Measurements from ENCODE around the gene DNAAF5.

DNAAF5 gene

DNA sequence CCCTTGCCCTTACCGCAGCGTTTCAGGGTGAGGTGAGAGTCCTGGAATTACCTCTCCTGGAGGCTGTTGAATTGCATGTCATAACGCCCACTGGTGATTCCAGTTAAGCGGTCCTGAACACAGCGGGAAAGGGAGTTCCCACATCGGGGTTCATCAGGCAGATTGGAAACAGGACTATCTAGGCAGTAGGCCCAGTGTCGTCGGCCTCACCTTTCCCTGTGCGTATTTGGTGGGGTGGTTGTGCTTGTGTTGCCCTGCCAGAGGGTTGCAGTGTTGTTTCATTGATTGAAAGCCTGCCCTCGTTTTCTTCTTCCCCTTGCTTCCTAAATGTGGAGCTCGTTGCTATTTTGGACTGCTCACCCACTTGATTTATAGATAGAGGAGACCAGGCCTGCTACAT lies 95.2 kb downstream of the DNAAF5 start:
- H3K4me3 ChIP-seq (ENCODE audit: low read depth in 1 of 5, low read length in 5 of 5) = no peak overlapping the region
- peaks cover 3 to 73% (median 58%) of the 10 kb centered on the region in 5 donors for H3K4me1 ChIP-seq (ENCODE audit: control insufficient read depth in 5 of 5, insufficient read depth in 5 of 5, low read length in 5 of 5)
- H3K9ac ChIP-seq (ENCODE audit: low read length in 5 of 5) = no peak overlapping the region

DNA sequence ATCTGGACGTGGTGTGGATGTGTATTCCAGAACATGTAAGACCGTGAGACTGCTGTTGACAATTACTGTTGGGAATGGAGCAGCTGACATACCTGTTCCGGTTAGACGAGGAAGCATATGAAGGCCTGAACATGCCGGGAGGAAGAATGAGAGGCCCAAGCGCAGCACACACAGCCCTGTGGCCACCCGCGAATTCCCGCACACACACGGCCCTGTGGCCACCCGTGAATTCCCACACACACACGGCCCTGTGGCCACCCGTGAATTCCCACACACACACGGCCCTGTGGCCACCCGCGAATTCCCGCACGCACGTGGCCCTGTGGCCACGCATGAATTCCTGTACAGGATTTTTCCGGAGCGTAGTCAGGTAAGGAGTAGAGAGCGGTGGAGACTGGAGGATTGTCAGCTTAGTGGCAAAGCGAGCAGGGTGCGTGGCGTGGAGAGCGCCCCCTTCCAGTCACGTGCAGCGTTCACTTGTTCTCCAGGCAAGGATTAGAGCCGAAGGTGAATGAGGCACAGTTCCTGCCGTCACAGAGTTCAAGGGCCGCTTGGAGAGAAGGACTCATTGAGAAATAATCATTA lies 96.3 kb downstream of the DNAAF5 start:
- no peak overlapping the region for H3K4me3 ChIP-seq (ENCODE audit: low read depth in 1 of 5, low read length in 5 of 5)
- H3K9me3 ChIP-seq (ENCODE audit: control insufficient read depth in 5 of 5, low read length in 5 of 5) = no peaks in the 10 kb centered on the region
- peaks cover 0 to 9% (median 3%) of the 10 kb centered on the region in 5 donors for H3K36me3 ChIP-seq (ENCODE audit: control insufficient read depth in 5 of 5, insufficient read depth in 5 of 5, low read length in 5 of 5)
- H3K9ac ChIP-seq (ENCODE audit: low read length in 5 of 5) = peak overlapping the region in 1 of 5 donors; percentile 1
- peak overlapping the region; percentile 1 for H3K27ac ChIP-seq (ENCODE audit: low read depth, low read length)
- no peaks in the 10 kb centered on the region for H3K27me3 ChIP-seq (ENCODE audit: control insufficient read depth in 5 of 5, insufficient read depth in 4 of 5, low read length in 5 of 5)
- H3K4me1 ChIP-seq (ENCODE audit: control insufficient read depth in 5 of 5, insufficient read depth in 5 of 5, low read length in 5 of 5) = peaks cover 3 to 66% (median 54%) of the 10 kb centered on the region in 5 donors

More for the DNA sequence above, 95.2 kb downstream of the DNAAF5 start:
- Histone ChIP-seq H3K36me3 (ENCODE audit: control insufficient read depth in 5 of 5, insufficient read depth in 5 of 5, low read length in 5 of 5) (peaks cover 0 to 9% (median 3%) of the 10 kb centered on the region in 5 donors), H3K9me3 (ENCODE audit: control insufficient read depth in 5 of 5, low read length in 5 of 5) (no peaks in the 10 kb centered on the region), H3K27ac (ENCODE audit: low read depth, low read length) (no peak overlapping the region), H3K27me3 (ENCODE audit: control insufficient read depth in 5 of 5, insufficient read depth in 4 of 5, low read length in 5 of 5) (no peaks in the 10 kb centered on the region)

DNA sequence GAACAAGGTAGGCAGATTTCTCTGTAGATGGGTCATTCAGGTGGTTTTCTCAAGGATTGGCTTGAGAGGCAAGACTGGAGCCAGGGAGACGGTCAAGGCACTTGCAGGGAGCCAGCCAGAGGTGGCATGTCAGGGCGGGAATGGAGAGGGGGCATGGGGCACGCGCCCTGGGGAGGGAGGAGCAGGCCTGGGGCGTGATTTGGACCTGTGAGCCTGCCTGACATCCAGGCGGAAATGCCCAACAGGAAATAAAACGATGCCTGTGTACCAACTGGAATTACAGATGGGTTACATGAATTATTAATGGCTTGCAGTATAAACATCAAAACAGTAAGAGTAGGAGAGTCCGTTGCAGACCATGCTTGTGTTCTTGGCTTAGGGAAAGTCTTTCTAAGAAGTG lies 97.2 kb downstream of the DNAAF5 start:
- H3K4me3 ChIP-seq (ENCODE audit: low read depth in 1 of 5, low read length in 5 of 5) = peak overlapping the region in 1 of 5 donors; percentile 2
- no peak overlapping the region for H3K9ac ChIP-seq (ENCODE audit: low read length in 5 of 5)
- H3K4me1 ChIP-seq (ENCODE audit: control insufficient read depth in 5 of 5, insufficient read depth in 5 of 5, low read length in 5 of 5) = peaks cover 3 to 58% (median 46%) of the 10 kb centered on the region in 5 donors
- no peaks in the 10 kb centered on the region for H3K27me3 ChIP-seq (ENCODE audit: control insufficient read depth in 5 of 5, insufficient read depth in 4 of 5, low read length in 5 of 5)
- H3K9me3 ChIP-seq (ENCODE audit: control insufficient read depth in 5 of 5, low read length in 5 of 5) = no peaks in the 10 kb centered on the region
- H3K27ac ChIP-seq (ENCODE audit: low read depth, low read length) = peak overlapping the region; percentile 1
- peaks cover 0 to 9% (median 3%) of the 10 kb centered on the region in 5 donors for H3K36me3 ChIP-seq (ENCODE audit: control insufficient read depth in 5 of 5, insufficient read depth in 5 of 5, low read length in 5 of 5)

DNA sequence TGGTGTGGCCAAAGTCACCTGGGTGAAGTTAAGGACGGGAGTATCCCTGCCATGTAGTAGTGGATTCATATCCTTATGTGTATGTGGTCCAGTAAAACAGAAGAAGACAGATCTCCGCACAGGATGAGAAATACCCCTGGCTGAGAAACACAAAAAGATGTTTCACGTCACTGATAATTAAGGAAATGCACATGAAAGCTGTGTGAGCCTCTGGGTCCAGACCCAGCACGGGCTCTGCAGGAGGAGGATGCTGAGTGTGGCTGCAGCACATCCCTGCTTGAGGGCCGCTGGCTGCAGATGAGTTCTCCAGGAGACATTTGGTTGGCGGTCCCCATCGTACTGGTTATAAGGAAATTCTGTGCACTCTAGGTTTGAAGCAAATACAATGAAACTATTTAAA lies 97.6 kb downstream of the DNAAF5 start:
- Histone ChIP-seq H3K9ac (ENCODE audit: low read length in 5 of 5) (no peak overlapping the region), H3K4me3 (ENCODE audit: low read depth in 1 of 5, low read length in 5 of 5) (no peak overlapping the region), H3K9me3 (ENCODE audit: control insufficient read depth in 5 of 5, low read length in 5 of 5) (no peaks in the 10 kb centered on the region), H3K4me1 (ENCODE audit: control insufficient read depth in 5 of 5, insufficient read depth in 5 of 5, low read length in 5 of 5) (peaks cover 3 to 61% (median 49%) of the 10 kb centered on the region in 5 donors), H3K36me3 (ENCODE audit: control insufficient read depth in 5 of 5, insufficient read depth in 5 of 5, low read length in 5 of 5) (peaks cover 0 to 10% (median 6%) of the 10 kb centered on the region in 5 donors), H3K27ac (ENCODE audit: low read depth, low read length) (peak overlapping the region; percentile 63), H3K27me3 (ENCODE audit: control insufficient read depth in 5 of 5, insufficient read depth in 4 of 5, low read length in 5 of 5) (no peaks in the 10 kb centered on the region)

DNA sequence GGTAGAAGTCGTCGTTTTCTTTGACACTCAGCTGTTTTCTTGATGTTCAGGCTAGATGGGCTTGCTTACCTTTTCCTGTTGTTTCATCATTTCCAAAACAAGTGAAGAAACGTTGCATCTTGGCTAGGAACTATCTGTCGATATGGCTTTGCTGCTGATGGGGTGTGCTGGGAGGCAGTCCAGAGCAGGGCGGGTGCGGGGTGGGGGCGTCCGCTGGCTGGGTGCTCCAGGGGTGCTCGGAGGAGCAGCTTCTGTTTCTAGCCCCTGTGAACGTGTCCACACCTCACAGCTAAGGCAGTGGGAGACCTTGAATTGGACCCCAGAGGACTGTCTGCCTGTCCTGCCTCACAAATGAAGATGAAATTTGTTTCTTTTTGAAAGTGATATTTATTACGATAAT lies 98.2 kb downstream of the DNAAF5 start:
- H3K4me1 ChIP-seq (ENCODE audit: control insufficient read depth in 5 of 5, insufficient read depth in 5 of 5, low read length in 5 of 5) = peaks cover 3 to 62% (median 49%) of the 10 kb centered on the region in 5 donors
- no peaks in the 10 kb centered on the region for H3K9me3 ChIP-seq (ENCODE audit: control insufficient read depth in 5 of 5, low read length in 5 of 5)
- H3K9ac ChIP-seq (ENCODE audit: low read length in 5 of 5) = no peak overlapping the region
- peaks cover 0 to 10% (median 6%) of the 10 kb centered on the region in 5 donors for H3K36me3 ChIP-seq (ENCODE audit: control insufficient read depth in 5 of 5, insufficient read depth in 5 of 5, low read length in 5 of 5)
- H3K4me3 ChIP-seq (ENCODE audit: low read depth in 1 of 5, low read length in 5 of 5) = peak overlapping the region in 1 of 5 donors; percentile 22
- no peaks in the 10 kb centered on the region for H3K27me3 ChIP-seq (ENCODE audit: control insufficient read depth in 5 of 5, insufficient read depth in 4 of 5, low read length in 5 of 5)
- peak overlapping the region; percentile 63 for H3K27ac ChIP-seq (ENCODE audit: low read depth, low read length)

DNA sequence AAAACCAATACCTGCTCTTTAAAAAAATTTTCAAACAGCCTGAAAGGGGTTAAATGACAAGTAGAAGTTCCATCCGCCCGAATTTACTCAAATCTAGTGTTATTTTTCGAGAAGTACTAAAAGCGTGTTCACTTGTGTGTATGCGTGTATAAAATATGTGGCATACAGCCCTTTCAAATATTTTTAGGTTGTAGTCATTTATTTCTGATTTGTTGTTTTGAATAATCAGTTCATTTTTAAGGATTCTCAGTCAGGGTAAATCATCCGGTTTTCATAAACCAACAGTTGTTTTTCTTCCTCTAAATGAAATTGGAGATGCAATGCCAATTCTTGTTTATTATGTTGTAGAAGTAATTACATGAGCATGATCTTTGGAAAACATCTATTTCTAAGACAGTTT lies 98.9 kb downstream of the DNAAF5 start:
- H3K4me1 ChIP-seq (ENCODE audit: control insufficient read depth in 5 of 5, insufficient read depth in 5 of 5, low read length in 5 of 5) = peaks cover 5 to 66% (median 50%) of the 10 kb centered on the region in 5 donors
- peaks cover 0 to 10% (median 6%) of the 10 kb centered on the region in 5 donors for H3K36me3 ChIP-seq (ENCODE audit: control insufficient read depth in 5 of 5, insufficient read depth in 5 of 5, low read length in 5 of 5)
- H3K4me3 ChIP-seq (ENCODE audit: low read depth in 1 of 5, low read length in 5 of 5) = no peak overlapping the region
- H3K9ac ChIP-seq (ENCODE audit: low read length in 5 of 5) = no peak overlapping the region
- H3K9me3 ChIP-seq (ENCODE audit: control insufficient read depth in 5 of 5, low read length in 5 of 5) = no peaks in the 10 kb centered on the region
- no peaks in the 10 kb centered on the region for H3K27me3 ChIP-seq (ENCODE audit: control insufficient read depth in 5 of 5, insufficient read depth in 4 of 5, low read length in 5 of 5)
- H3K27ac ChIP-seq (ENCODE audit: low read depth, low read length) = peak overlapping the region; percentile 63

DNA sequence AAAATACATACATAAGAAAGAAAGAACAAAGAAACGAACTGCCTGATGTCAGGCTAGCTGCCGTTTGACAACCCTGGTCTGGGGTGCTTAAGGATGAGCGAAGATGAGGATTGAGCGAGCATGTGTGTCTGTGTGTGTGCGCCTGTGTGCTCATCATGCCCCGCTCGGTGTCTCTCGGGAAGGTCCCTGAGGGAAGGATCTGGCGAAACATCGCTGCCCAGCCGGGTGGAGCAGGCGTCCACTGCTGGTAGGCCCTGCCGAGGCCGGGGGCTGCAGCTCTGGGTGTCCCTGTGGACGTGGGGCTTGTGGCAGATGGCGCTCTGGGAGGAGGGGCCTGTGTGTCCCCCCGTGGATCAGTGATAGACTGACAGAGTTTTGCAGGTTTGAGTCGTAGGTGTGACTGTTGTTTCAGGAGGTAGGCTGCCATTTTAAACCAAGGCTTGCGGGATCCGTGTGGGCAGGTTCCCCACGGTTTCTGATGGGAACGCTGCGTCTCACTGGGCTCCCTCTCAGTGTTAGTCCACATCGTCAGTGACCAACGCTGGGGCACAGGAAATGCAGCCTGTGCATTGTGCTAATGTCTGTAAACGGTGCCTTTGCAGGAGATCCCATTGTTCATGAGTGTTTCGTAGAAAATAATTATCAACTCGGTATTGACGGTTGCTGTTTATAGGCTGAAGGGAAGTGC lies 99.9 kb downstream of the DNAAF5 start:
- Histone ChIP-seq H3K27ac (ENCODE audit: low read depth, low read length) (peak overlapping the region; percentile 63), H3K4me3 (ENCODE audit: low read depth in 1 of 5, low read length in 5 of 5) (peak overlapping the region; percentile 4 to 47 (median 33)), H3K36me3 (ENCODE audit: control insufficient read depth in 5 of 5, insufficient read depth in 5 of 5, low read length in 5 of 5) (peaks cover 0 to 10% (median 6%) of the 10 kb centered on the region in 5 donors), H3K9ac (ENCODE audit: low read length in 5 of 5) (peak overlapping the region in 3 of 5 donors; percentile 22 to 48 (median 33)), H3K27me3 (ENCODE audit: control insufficient read depth in 5 of 5, insufficient read depth in 4 of 5, low read length in 5 of 5) (no peaks in the 10 kb centered on the region), H3K9me3 (ENCODE audit: control insufficient read depth in 5 of 5, low read length in 5 of 5) (no peaks in the 10 kb centered on the region), H3K4me1 (ENCODE audit: control insufficient read depth in 5 of 5, insufficient read depth in 5 of 5, low read length in 5 of 5) (peaks cover 10 to 75% (median 56%) of the 10 kb centered on the region in 5 donors)

DNA sequence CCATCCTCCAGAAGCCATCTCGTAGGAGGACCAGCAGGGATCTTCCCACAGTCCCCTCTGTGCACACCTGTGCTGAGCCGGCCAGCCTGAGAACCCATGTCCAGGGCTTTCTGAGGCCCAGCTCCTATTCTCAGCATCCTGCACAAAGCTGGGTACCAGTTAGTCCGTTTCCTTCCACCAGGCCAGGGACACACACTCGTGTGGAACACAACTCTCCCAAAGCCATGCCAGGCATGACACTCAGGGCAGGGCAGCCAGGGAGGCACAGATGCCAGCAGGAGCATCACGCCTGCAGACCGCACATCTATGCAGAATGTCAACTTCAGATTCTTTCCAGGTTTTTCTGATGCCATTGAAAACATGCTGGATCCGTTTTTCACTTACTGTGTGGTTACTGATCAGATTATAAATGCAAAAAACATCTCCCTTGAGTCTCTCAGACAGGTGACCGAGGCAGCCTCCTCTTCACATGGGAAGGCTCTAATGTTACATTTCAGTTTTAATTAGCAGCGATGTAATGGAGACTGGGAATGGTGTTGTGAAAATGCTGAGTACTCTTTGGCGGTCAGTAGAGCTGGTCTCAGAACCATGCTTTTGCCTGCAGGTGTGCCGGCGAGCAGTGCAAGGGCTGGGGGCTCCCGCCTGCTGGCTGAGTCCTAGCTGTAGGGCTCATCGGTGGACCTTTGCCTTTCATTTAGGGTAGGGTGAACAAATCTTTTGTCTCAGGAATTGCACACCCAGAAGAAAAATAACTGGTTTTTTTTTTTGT lies 102.5 kb downstream of the DNAAF5 start:
- Histone ChIP-seq H3K4me1 (ENCODE audit: control insufficient read depth in 5 of 5, insufficient read depth in 5 of 5, low read length in 5 of 5) (peaks cover 18 to 77% (median 57%) of the 10 kb centered on the region in 5 donors), H3K36me3 (ENCODE audit: control insufficient read depth in 5 of 5, insufficient read depth in 5 of 5, low read length in 5 of 5) (peaks cover 0 to 8% (median 2%) of the 10 kb centered on the region in 5 donors), H3K9ac (ENCODE audit: low read length in 5 of 5) (peak overlapping the region in 1 of 5 donors; percentile 18), H3K9me3 (ENCODE audit: control insufficient read depth in 5 of 5, low read length in 5 of 5) (no peaks in the 10 kb centered on the region), H3K27me3 (ENCODE audit: control insufficient read depth in 5 of 5, insufficient read depth in 4 of 5, low read length in 5 of 5) (no peaks in the 10 kb centered on the region), H3K27ac (ENCODE audit: low read depth, low read length) (peak overlapping the region; percentile 1), H3K4me3 (ENCODE audit: low read depth in 1 of 5, low read length in 5 of 5) (no peak overlapping the region)

DNA sequence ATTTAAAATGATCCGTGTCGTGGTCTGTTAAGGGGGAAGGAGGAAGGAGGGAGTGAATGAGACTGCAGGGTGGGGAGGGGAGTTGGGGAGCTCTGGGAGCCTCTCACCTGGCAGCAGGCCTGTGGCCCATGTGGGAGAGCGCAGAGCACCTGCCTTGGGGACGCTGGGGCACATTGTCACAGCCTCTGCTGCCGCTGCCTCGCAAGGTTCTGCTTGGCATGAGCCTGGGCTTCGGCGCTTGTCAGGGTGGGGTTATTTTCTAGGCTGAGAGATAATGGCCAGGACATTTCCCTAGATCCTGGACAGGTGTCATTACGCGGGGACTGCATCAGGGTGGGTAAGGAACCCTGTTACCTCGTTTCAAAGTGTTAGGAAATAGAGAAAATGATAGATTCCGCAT lies 103.6 kb downstream of the DNAAF5 start:
- no peaks in the 10 kb centered on the region for H3K9me3 ChIP-seq (ENCODE audit: control insufficient read depth in 5 of 5, low read length in 5 of 5)
- H3K4me1 ChIP-seq (ENCODE audit: control insufficient read depth in 5 of 5, insufficient read depth in 5 of 5, low read length in 5 of 5) = peaks cover 18 to 68% (median 50%) of the 10 kb centered on the region in 5 donors
- peak overlapping the region; percentile 86 for H3K27ac ChIP-seq (ENCODE audit: low read depth, low read length)
- H3K27me3 ChIP-seq (ENCODE audit: control insufficient read depth in 5 of 5, insufficient read depth in 4 of 5, low read length in 5 of 5) = no peaks in the 10 kb centered on the region
- H3K4me3 ChIP-seq (ENCODE audit: low read depth in 1 of 5, low read length in 5 of 5) = no peak overlapping the region
- peak overlapping the region in 1 of 5 donors; percentile 12 for H3K9ac ChIP-seq (ENCODE audit: low read length in 5 of 5)
- peaks cover 0 to 14% (median 4%) of the 10 kb centered on the region in 5 donors for H3K36me3 ChIP-seq (ENCODE audit: control insufficient read depth in 5 of 5, insufficient read depth in 5 of 5, low read length in 5 of 5)

Measured in subcutaneous abdominal adipose tissue (tissue), 5 donors.